NCI-H345 (cell line): ENCODE measurements around the gene GHDC.

Source experiments
- DNase-seq: peaks from one replicate; lab custom pipeline; 2025; lab: John Stamatoyannopoulos, UW

GHDC gene

GRCh38 chr17:42183741-42184711 is 10.3 kb downstream of the GHDC start:
- peak; percentile 76 for DNase-seq

- DNase-seq, result no peak
Observed at GRCh38 chr17:42182927-42183734, 11.2 kb downstream of the GHDC start.

GRCh38 chr17:42181851-42182207 is 12.5 kb downstream of the GHDC start:
- DNase-seq, result no peak

- peak; percentile 64 for DNase-seq
Observed at GRCh38 chr17:42180922-42181850, 13.1 kb downstream of the GHDC start, which contains the start of gene KCNH4. KCNH4 (minus strand) TSS chr17:42181142; CDS start chr17:42180945, 197 bp downstream.

GRCh38 chr17:42180411-42180921 is 13.8 kb downstream of the GHDC start:
- no peak for DNase-seq

GRCh38 chr17:42179911-42180410 is 14.3 kb downstream of the GHDC start:
- peak; percentile 3 for DNase-seq

- DNase-seq, result no peak
Observed at GRCh38 chr17:42179335-42179734, 15.0 kb downstream of the GHDC start.

- no peak for DNase-seq
Observed at GRCh38 chr17:42178817-42179216, 15.5 kb downstream of the GHDC start.

- no peak for DNase-seq
Observed at GRCh38 chr17:42177684-42178083, 16.6 kb downstream of the GHDC start.

GRCh38 chr17:42174126-42174783 is 20.0 kb downstream of the GHDC start:
- no peak for DNase-seq

- DNase-seq, result no peak
Observed at GRCh38 chr17:42171831-42172230, 22.5 kb downstream of the GHDC start.

GRCh38 chr17:42169351-42169750 is 24.9 kb downstream of the GHDC start:
- DNase-seq, result no peak

GRCh38 chr17:42167807-42168206 is 26.5 kb downstream of the GHDC start:
- DNase-seq, result no peak

GRCh38 chr17:42166196-42166763 is 28.0 kb downstream of the GHDC start:
- DNase-seq, result no peak

- DNase-seq, result no peak
Observed at GRCh38 chr17:42165751-42166150, 28.5 kb downstream of the GHDC start.

GRCh38 chr17:42163696-42164407 is 30.4 kb downstream of the GHDC start:
- no peak for DNase-seq

GRCh38 chr17:42163113-42163512 is 31.2 kb downstream of the GHDC start:
- no peak for DNase-seq

- no peak for DNase-seq
Observed at GRCh38 chr17:42160531-42160910, 33.8 kb downstream of the GHDC start.

GRCh38 chr17:42159796-42160530 is 34.3 kb downstream of the GHDC start:
- DNase-seq, result no peak
